Measurements from ENCODE around the gene TCTN2.

Gene TCTN2

DNA sequence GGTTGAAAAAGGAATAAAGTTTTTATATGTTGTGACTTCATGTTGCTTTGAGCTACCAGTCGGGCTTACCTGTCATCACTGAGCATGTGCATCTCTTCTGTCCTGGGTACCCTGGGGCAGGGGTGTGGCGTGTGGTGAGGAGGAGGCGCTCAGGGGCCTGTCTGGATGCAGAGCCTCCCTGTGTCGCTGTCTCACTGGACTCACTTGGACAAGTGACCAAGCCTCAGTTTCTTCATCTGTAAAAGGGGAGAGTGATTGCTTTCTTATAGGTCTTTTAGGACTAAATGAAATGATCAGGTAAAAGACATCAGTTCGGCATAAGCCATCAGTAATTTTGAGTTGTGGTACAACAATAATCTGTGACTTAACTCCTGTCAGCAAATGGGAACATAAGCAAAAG lies 63.4 kb downstream of the TCTN2 start:
- H3K4me3 ChIP-seq, result no peak overlapping the region
- no peak for DNase-seq (ENCODE audit: low spot score)
- TF ChIP-seq, protein P1, sequence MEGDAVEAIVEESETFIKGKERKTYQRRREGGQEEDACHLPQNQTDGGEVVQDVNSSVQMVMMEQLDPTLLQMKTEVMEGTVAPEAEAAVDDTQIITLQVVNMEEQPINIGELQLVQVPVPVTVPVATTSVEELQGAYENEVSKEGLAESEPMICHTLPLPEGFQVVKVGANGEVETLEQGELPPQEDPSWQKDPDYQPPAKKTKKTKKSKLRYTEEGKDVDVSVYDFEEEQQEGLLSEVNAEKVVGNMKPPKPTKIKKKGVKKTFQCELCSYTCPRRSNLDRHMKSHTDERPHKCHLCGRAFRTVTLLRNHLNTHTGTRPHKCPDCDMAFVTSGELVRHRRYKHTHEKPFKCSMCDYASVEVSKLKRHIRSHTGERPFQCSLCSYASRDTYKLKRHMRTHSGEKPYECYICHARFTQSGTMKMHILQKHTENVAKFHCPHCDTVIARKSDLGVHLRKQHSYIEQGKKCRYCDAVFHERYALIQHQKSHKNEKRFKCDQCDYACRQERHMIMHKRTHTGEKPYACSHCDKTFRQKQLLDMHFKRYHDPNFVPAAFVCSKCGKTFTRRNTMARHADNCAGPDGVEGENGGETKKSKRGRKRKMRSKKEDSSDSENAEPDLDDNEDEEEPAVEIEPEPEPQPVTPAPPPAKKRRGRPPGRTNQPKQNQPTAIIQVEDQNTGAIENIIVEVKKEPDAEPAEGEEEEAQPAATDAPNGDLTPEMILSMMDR (IDR thresholded peaks at IDR 0.05), result no peak
- no peak overlapping the region for H3K27ac ChIP-seq

DNA sequence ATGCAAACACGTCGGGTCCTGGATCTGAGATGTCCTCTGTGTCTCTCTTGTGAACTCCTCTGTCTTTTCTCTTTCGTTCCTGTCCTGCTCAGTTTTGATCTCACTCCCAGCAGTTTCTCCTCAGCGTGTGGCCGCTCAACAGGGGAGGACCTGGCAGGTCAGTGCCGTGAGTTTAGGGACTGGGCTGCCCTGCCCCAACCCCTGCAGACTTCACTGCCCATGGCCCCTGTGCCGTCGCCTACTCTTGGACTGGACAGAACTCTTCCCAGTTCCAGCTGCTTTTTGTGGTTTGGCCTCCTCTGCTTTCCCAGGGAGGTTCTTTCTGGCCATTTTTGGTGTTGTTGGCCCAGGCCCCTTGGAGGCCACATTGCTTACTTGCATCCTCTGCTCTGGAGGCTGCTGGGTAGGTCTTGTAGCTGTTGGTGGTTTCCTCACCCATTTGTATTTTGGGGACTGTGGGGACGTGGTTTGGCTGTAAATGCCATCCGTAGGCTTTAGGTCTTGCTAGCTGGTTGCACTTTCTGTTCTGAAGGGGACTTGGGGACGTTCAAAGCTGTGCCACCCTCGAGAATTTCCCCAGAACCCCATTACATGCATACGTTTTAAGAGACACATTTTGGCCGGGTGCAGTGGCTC lies 71.1 kb downstream of the TCTN2 start:
- no peak for DNase-seq (ENCODE audit: low spot score)
- Histone ChIP-seq H3K27ac (no peak overlapping the region), H3K4me3 (no peak overlapping the region)
- TF ChIP-seq, protein P1 (IDR thresholded peaks at IDR 0.05), result no peak

DNA sequence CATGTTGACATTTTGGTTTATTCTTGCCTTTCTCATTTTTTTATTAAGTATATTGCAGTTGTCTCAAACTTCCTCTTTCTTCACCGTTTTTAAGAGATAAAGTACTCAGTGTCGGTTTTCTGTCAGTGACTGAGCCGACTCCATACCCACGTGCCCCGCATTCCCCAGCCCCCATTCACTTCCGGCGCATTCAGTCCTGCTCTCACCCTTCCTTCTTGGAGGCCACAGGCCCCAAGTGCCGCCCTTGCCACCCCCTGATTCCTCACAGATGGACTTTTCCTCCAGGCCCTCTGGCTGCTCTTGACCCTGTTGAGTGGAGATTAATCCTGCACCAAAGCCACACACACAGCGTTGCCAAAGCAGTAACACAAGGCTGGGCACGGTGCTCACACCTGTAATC lies 72.1 kb downstream of the TCTN2 start:
- no peak for DNase-seq (ENCODE audit: low spot score)
- H3K4me3 ChIP-seq, result no peak overlapping the region
- TF ChIP-seq, protein P1 (IDR thresholded peaks at IDR 0.05), result no peak
- H3K27ac ChIP-seq, result no peak overlapping the region

DNA sequence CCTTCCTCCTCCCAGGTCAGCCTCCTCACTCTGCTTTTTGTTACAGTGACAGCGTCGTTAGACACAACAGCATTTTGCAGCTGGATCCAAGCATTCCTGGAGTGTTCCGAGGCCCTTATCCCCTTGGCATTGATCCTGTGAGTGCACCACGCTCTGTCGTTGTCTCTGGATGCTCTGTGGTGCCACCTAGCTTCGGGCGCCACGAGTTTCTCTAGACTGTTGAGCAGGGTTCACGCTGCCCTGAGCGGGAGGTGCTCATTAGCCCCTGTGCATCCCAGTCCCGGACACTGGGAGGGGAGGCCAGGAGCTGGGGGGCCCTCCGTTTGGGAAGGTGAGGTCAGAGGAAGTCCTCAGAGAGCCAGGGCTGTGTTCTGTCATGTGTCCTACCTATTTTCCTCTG lies 73.9 kb downstream of the TCTN2 start:
- no peak for DNase-seq (ENCODE audit: low spot score)
- Histone ChIP-seq H3K27ac (no peak overlapping the region), H3K4me3 (no peak overlapping the region)
- TF ChIP-seq, protein P1 (IDR thresholded peaks at IDR 0.05), result no peak

DNA sequence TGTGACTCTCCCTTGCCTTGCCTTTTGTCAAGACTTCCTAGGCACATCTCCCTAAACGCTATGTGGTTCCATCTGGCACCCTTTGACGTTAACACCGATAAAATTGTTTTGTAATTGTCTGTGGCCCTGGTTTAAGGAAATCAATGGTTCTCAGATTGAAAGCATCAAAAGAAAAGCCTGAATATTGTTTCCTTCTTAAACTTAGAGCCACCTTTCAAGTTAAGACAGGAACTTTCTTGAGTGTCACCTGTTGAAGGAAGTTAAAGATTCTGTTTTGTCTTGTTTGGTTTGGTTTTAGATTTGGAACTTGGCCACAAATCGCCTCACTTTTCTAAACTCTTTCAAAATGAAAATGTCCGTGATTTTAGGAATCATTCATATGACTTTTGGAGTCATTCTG lies 76.4 kb downstream of the TCTN2 start:
- TF ChIP-seq, protein P1 (IDR thresholded peaks at IDR 0.05), result no peak
- no peak overlapping the region for H3K4me3 ChIP-seq
- no peak for DNase-seq (ENCODE audit: low spot score)
- H3K27ac ChIP-seq, result no peak overlapping the region

DNA sequence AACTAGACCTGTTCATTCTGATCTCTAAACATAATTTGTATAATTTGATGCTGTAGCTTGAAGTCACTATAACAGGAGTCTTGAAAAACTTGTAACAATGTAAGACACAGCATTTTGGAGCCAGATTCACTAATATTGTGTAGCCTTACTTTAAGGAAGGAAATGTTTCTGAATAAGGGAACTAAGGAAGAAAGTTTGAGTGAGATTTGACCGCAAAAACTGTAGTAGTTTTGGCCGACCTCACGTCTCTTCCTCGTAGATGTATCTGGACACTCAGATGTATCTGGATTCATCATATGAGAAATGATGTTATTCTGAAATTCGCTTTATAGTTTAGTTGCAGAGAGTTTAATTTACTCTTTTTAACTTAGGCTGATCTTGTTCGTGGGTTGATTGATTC lies 77.2 kb downstream of the TCTN2 start:
- DNase-seq (ENCODE audit: low spot score), result no peak
- TF ChIP-seq, protein P1 (IDR thresholded peaks at IDR 0.05), result no peak
- Histone ChIP-seq H3K27ac (no peak overlapping the region), H3K4me3 (no peak overlapping the region)

DNA sequence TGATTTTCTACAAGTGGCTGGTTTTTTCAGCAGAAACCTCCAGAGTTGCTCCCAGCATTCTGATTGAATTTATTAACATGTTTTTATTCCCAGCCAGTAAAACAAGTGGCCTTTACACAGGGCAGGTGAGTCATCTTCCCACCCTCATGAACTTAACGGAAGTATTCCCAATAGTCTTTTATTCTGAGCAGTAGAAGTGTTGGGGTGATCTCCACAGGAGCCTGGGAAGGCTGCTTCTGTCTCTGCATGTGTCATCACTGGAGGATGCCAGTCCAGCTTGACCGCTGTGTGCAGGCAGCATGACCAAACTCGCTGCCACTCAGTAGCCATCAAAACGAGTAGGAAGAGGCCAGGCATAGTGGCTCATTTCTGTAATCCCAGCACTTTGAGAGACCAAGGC lies 77.7 kb downstream of the TCTN2 start:
- H3K4me3 ChIP-seq, result no peak overlapping the region
- H3K27ac ChIP-seq, result no peak overlapping the region
- TF ChIP-seq, protein P1 (IDR thresholded peaks at IDR 0.05), result no peak
- no peak for DNase-seq (ENCODE audit: low spot score)
